ENCODE results near the gene CCL20. TPM values are rescaled to one million over a fixed set of nuclear protein-coding genes. Genes with fewer than 3 reads are reported as not detected.

The CCL20 gene
- total and polyA plus RNA-seq, 2 of the 13 experiments (the other 11 are each of a cell fraction or from before 2014, with no cell fraction given) = 223 to 903 TPM

DNA sequence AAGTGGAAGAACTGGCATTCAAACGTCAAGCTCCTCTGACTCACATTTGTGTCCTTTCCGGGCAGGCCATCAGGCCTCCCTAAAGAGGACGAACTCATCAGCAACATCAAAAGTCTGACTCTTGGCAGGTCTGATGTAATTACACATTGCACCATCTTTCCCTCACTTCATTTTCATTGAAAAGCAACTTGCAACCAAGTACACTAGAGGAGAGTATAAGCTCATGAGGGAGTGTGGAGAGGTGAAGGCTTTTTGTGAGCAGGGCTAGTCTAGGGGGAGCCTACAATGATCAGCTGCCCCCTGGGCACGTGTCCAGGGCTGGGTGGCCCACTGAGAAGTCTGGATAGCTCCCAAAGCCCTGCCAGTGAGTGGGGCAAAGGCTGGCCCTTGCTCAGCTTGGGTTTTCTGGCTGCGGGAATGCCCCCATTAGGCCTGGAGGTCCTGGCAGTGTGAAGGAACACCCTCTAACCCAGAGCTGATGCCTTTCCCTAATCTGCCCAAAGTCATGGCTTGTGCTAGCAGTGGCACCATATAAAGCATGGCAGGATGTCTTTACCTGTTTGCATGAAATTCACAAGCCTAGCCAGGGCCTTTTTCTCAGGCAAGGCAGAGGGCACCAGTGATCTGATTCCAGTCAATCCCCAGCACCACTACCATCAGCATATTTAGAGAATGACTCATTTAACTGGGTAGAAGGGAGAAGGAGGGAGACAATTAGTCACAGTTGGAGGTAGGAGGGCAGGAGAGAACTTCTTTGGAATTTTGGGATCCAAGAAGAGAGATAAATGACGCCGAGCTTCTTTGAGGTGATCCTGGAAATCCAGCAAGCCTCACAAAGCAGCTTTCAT, 49.3 kb downstream of the CCL20 start (continued):
- TF ChIP-seq TFE3 (CRISPR knock-in tag; IDR thresholded peaks at IDR 0.05) (0 out of 2 replicates have a peak, but pooled peaks have one; percentile 12), HNRNPLL (IDR thresholded peaks at IDR 0.05; ENCODE audit: low read depth, low read length, poor library complexity, severe bottlenecking) (no peak), ZNF609 (CRISPR knock-in tag; IDR thresholded peaks at IDR 0.05; ENCODE audit: borderline replicate concordance) (no peak), TBL1XR1 (IDR thresholded peaks at IDR 0.05; ENCODE audit: borderline replicate concordance, low read length, partially characterized antibody) (no peak), KLF13 (CRISPR knock-in tag; IDR thresholded peaks at IDR 0.05) (no peak), ZNF547 (CRISPR knock-in tag; IDR thresholded peaks at IDR 0.05) (0 out of 2 replicates have a peak, but pooled peaks have one; percentile 33), SMAD1 (CRISPR knock-in tag; IDR thresholded peaks at IDR 0.05; ENCODE audit: borderline replicate concordance, low read depth) (no peak), ZNF780A (CRISPR knock-in tag; IDR thresholded peaks at IDR 0.05) (0 out of 2 replicates have a peak, but pooled peaks have one; percentile 8)
- TF ChIP-seq, protein P1, sequence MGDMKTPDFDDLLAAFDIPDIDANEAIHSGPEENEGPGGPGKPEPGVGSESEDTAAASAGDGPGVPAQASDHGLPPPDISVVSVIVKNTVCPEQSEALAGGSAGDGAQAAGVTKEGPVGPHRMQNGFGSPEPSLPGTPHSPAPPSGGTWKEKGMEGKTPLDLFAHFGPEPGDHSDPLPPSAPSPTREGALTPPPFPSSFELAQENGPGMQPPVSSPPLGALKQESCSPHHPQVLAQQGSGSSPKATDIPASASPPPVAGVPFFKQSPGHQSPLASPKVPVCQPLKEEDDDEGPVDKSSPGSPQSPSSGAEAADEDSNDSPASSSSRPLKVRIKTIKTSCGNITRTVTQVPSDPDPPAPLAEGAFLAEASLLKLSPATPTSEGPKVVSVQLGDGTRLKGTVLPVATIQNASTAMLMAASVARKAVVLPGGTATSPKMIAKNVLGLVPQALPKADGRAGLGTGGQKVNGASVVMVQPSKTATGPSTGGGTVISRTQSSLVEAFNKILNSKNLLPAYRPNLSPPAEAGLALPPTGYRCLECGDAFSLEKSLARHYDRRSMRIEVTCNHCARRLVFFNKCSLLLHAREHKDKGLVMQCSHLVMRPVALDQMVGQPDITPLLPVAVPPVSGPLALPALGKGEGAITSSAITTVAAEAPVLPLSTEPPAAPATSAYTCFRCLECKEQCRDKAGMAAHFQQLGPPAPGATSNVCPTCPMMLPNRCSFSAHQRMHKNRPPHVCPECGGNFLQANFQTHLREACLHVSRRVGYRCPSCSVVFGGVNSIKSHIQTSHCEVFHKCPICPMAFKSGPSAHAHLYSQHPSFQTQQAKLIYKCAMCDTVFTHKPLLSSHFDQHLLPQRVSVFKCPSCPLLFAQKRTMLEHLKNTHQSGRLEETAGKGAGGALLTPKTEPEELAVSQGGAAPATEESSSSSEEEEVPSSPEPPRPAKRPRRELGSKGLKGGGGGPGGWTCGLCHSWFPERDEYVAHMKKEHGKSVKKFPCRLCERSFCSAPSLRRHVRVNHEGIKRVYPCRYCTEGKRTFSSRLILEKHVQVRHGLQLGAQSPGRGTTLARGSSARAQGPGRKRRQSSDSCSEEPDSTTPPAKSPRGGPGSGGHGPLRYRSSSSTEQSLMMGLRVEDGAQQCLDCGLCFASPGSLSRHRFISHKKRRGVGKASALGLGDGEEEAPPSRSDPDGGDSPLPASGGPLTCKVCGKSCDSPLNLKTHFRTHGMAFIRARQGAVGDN (CRISPR knock-in tag; IDR thresholded peaks at IDR 0.05) = peak; percentile 53
